ENCODE data around the gene ADGRB2.

- no peak for TF ChIP-seq CTCF (conservative IDR thresholded peaks at IDR 0.05)
- no peak for TF ChIP-seq EZH2 (IDR thresholded peaks at IDR 0.05; ENCODE audit: low read depth)
Measured at GRCh38 chr1:31727195-31727594, 36.9 kb downstream of the ADGRB2 start.
